Measurements from ENCODE around the gene GLS. TPM values are rescaled to one million over a fixed set of nuclear protein-coding genes. Genes with fewer than 3 reads are reported as not detected.
A peak's percentile ranks its signal among the peaks of the same experiment; 100 is the strongest.

GLS gene
- total RNA-seq, 1 donor from 2014 or later: 185 TPM

DNA sequence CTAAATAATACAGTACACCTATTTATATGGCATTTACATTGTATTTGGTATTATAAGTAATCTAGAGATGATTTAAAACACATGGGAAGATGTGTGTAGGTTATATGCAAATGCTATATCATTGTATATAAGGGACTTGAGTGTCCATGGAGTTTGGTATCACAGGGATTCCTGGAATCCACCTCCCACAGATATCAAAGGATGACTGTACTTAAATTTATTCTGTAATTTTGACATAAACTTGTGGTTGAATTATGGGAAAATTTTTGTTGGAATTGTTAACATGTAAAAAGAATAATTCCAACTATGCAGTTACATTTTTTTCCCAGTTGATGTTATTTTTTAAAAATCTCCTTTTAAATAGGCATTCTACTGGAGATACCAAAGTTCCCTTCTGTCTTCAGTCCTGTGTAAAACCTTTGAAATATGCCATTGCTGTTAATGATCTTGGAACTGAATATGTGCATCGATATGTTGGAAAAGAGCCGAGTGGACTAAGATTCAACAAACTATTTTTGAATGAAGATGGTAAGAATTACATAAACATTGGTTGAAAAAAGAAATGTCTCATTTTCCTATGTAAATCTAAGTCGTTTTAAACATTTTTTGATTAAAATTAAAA lies 24.1 kb downstream of the GLS start:
- Mint-ChIP-seq H3K27ac (peak overlapping the region; percentile 90), H3K4me3 (no peak overlapping the region), H3K4me1 (peaks cover 22% of the 10 kb centered on the region), H3K27me3 (ENCODE audit: low read depth) (no peaks in the 10 kb centered on the region), H3K9me3 (no peaks in the 10 kb centered on the region), H3K36me3 (peaks cover 14% of the 10 kb centered on the region)
- DNase-seq (ENCODE audit: low spot score in 2 of 2, unreplicated experiment in 2 of 2): no peak
- TF ChIP-seq, protein P1, sequence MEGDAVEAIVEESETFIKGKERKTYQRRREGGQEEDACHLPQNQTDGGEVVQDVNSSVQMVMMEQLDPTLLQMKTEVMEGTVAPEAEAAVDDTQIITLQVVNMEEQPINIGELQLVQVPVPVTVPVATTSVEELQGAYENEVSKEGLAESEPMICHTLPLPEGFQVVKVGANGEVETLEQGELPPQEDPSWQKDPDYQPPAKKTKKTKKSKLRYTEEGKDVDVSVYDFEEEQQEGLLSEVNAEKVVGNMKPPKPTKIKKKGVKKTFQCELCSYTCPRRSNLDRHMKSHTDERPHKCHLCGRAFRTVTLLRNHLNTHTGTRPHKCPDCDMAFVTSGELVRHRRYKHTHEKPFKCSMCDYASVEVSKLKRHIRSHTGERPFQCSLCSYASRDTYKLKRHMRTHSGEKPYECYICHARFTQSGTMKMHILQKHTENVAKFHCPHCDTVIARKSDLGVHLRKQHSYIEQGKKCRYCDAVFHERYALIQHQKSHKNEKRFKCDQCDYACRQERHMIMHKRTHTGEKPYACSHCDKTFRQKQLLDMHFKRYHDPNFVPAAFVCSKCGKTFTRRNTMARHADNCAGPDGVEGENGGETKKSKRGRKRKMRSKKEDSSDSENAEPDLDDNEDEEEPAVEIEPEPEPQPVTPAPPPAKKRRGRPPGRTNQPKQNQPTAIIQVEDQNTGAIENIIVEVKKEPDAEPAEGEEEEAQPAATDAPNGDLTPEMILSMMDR (IDR thresholded peaks at IDR 0.05; ENCODE audit: unreplicated experiment): no peak

DNA sequence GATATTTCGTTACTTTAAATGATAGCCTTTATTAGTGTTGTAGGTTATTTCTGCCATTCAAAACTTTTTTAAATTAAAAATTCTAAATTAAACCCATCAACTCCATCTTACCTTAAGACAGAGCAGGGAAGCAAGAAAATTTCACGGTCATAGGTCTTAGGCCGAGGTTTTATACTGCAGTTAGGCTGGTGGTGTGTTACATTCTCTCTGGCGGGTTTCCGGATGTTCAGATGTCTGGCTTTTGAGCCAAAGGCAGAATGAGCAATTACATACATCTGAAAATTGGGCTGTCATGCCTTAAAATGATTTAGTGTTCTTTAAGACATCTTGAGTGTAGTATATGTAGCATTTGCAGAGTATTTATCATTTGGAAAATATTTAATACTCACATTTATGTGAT lies 27.9 kb downstream of the GLS start:
- Mint-ChIP-seq H3K36me3 (peaks cover 12% of the 10 kb centered on the region), H3K9me3 (no peaks in the 10 kb centered on the region), H3K27me3 (ENCODE audit: low read depth) (no peaks in the 10 kb centered on the region), H3K27ac (peak overlapping the region; percentile 15), H3K4me1 (peaks cover 31% of the 10 kb centered on the region), H3K4me3 (no peak overlapping the region)
- no peak for DNase-seq (ENCODE audit: low spot score in 2 of 2, unreplicated experiment in 2 of 2)
- TF ChIP-seq, protein P1 (IDR thresholded peaks at IDR 0.05; ENCODE audit: unreplicated experiment): no peak

DNA sequence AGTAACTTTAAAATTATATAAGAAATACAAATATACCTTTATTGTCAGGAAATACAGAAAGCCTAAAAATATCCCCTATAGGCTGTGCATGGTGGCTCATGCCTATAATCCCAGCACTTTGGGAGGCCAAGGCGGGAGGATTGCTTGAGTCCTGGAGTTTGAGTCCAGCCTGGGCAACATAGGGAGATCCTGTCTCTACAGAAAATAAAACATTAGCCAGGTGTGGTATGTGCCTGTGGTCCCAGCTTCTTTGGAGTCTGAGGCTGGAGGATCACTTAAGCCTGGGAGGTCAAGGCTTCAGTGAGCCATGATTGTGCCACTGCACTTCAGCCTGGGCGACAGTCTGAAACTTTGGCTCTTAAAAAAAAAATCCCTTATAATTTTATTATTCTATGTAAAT lies 29.1 kb downstream of the GLS start:
- Mint-ChIP-seq H3K4me1 (peaks cover 22% of the 10 kb centered on the region), H3K36me3 (peaks cover 12% of the 10 kb centered on the region), H3K27me3 (ENCODE audit: low read depth) (no peaks in the 10 kb centered on the region), H3K27ac (no peak overlapping the region), H3K4me3 (no peak overlapping the region), H3K9me3 (no peaks in the 10 kb centered on the region)
- DNase-seq (ENCODE audit: low spot score in 2 of 2, unreplicated experiment in 2 of 2): no peak
- TF ChIP-seq, protein P1 (IDR thresholded peaks at IDR 0.05; ENCODE audit: unreplicated experiment): no peak

DNA sequence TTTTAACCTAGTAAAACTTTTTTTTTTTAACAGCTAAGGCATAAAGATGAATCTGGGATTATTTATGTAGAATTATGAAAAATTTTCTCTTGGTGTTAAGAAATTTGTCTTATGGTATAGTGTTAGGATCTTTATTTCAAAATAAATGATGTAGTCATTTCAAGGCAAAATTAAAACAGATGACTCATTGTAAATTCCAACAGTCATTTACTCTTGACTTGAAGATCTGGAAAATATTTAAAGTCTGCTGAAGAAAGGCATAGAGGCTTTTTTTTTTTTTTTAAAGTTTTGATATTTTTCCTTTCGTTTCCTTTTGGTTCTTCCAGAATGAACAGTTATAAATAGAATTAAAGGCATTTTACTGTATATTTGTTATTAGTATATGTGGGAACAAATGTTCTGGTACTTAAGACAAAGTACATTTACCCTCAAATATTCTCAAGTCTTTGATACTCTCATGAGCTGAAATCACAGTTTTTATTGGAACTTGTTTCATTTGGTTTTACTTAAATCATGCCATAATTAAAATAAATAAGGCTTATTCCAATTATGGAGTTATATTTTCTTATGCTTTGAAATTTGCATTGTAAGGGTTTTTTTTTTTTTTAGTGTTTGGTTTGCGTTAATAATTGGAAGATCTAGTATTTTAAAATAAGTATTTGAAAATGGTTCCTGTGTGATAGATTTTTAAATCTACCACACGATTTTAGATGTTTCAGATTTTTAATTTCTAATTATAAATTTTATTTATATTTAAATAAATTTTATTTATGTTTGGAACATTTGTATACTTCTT lies 29.9 kb downstream of the GLS start:
- TF ChIP-seq, protein P1 (IDR thresholded peaks at IDR 0.05; ENCODE audit: unreplicated experiment): no peak
- Mint-ChIP-seq H3K9me3 (no peaks in the 10 kb centered on the region), H3K4me3 (no peak overlapping the region), H3K27ac (peak overlapping the region; percentile 59), H3K4me1 (peaks cover 17% of the 10 kb centered on the region), H3K36me3 (peaks cover 11% of the 10 kb centered on the region), H3K27me3 (ENCODE audit: low read depth) (no peaks in the 10 kb centered on the region)
- DNase-seq (ENCODE audit: low spot score in 2 of 2, unreplicated experiment in 2 of 2): no peak

DNA sequence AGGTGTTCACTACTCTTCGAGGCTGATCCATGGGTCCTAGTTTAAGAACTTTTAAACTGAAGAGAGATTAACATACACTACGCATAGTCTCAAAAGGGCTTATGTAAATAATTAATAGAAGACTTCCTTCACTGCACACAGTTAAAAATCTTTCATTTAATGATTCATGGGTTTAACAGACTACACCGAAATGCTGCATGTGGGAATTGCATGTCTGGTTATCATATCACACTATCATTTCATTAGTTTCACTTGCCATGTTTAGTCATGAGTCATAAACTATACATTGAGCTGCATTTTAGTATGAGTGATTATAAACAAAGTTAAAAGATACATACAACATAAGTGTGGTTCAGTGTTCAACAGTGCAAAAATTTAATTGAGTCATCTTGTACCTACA lies 31.2 kb downstream of the GLS start:
- TF ChIP-seq, protein P1 (IDR thresholded peaks at IDR 0.05; ENCODE audit: unreplicated experiment): no peak
- H3K4me3 Mint-ChIP-seq: no peak overlapping the region

More for the DNA sequence above, 31.2 kb downstream of the GLS start:
- Mint-ChIP-seq H3K27me3 (ENCODE audit: low read depth) (no peaks in the 10 kb centered on the region), H3K9me3 (peaks cover under 1% of the 10 kb centered on the region), H3K36me3 (peaks cover 19% of the 10 kb centered on the region), H3K27ac (no peak overlapping the region), H3K4me1 (peaks cover 12% of the 10 kb centered on the region)
- no peak for DNase-seq (ENCODE audit: low spot score in 2 of 2, unreplicated experiment in 2 of 2)
